Keratinocyte (primary cell): ENCODE results near the gene DRG2. TPM values are rescaled to one million over a fixed set of nuclear protein-coding genes. Genes with fewer than 3 reads are reported as not detected.

Experiments used
- DNase-seq: peaks from one replicate; pipeline ENCODE4 v3.0.0-alpha.2; 2011; ENCODE audit warnings: low read depth, missing footprints, low spot score
- FAIRE-seq: peaks from 2 replicates; lab custom pipeline; 2011; peaks lifted over from hg19 to GRCh38; lab: Jason Lieb, UNC
- H2AFZ ChIP-seq: 2 replicates; pipeline ENCODE4 v1.6.0; 2012; ENCODE audit warnings: low read length, control low read depth, inconsistent platforms; ENCODE audit not compliant: control insufficient read depth
- H3K27ac ChIP-seq: 2 replicates; pipeline ENCODE4 v1.5.1; 2011; ENCODE audit warnings: low read length; ENCODE audit not compliant: control insufficient read depth, insufficient read depth
- H3K27me3 ChIP-seq: 3 replicates; pipeline ENCODE4 v1.6.0; 2011; ENCODE audit warnings: low read length; ENCODE audit not compliant: control insufficient read depth, insufficient read depth; ENCODE audit errors: extremely low read depth
- H3K36me3 ChIP-seq, 2 experiments: 2 replicates in 1 of 2; 3 replicates in 1 of 2; pipeline ENCODE4 v1.5.1; 2011; ENCODE audit warnings: low read length in 2 of 2, mild to moderate bottlenecking in 1 of 2; ENCODE audit not compliant: control insufficient read depth in 2 of 2, insufficient read depth in 2 of 2; ENCODE audit errors: extremely low read depth in 1 of 2
- H3K4me1 ChIP-seq: 3 replicates; pipeline ENCODE4 v1.5.1; 2011; ENCODE audit warnings: low read length; ENCODE audit not compliant: control insufficient read depth, insufficient read depth; ENCODE audit errors: extremely low read depth
- H3K4me2 ChIP-seq: 3 replicates; pipeline ENCODE4 v1.6.0; 2011; ENCODE audit warnings: low read depth, low read length; ENCODE audit not compliant: control insufficient read depth, insufficient read depth; ENCODE audit errors: extremely low read depth
- H3K4me3 ChIP-seq, 3 experiments: fragments of 200-600 bp in 1 of 3; sonication (generic) in 1 of 3; 2 replicates in 2 of 3; 3 replicates in 1 of 3; pipeline ENCODE4 v1.5.1; 2011 to 2016; ENCODE audit warnings: low read length in 3 of 3, mild to moderate bottlenecking in 3 of 3, control low read depth in 2 of 3, inconsistent platforms in 1 of 3, low read depth in 1 of 3, mixed read lengths in 1 of 3, mixed run types in 1 of 3, moderate library complexity in 1 of 3; ENCODE audit not compliant: control insufficient read depth in 2 of 3, insufficient read depth in 2 of 3; ENCODE audit errors: extremely low read depth in 1 of 3
- H3K79me2 ChIP-seq: 2 replicates; pipeline ENCODE4 v1.6.0; 2012; ENCODE audit warnings: low read length; ENCODE audit not compliant: control insufficient read depth, insufficient read depth
- H3K9ac ChIP-seq: 3 replicates; pipeline ENCODE4 v1.6.0; 2011; ENCODE audit warnings: low read length; ENCODE audit not compliant: control insufficient read depth, insufficient read depth; ENCODE audit errors: extremely low read depth
- H3K9me1 ChIP-seq: 3 replicates; pipeline ENCODE4 v1.6.0; 2011; ENCODE audit warnings: low read length; ENCODE audit not compliant: control insufficient read depth, insufficient read depth; ENCODE audit errors: extremely low read depth
- H3K9me3 ChIP-seq: 2 replicates; pipeline ENCODE4 v1.5.1; 2012; ENCODE audit warnings: low read depth, low read length; ENCODE audit not compliant: control insufficient read depth
- H4K20me1 ChIP-seq: 3 replicates; pipeline ENCODE4 v1.6.0; 2011; ENCODE audit warnings: low read length; ENCODE audit not compliant: control insufficient read depth, insufficient read depth; ENCODE audit errors: extremely low read depth
- EZH2 ChIP-seq: IDR thresholded peaks from one replicate; pipeline ENCODE4 v1.6.1; 2012; ENCODE audit warnings: inconsistent platforms, mild to moderate bottlenecking, low read length, moderate library complexity
- dilution Hi-C: fragments of 300-500 bp; cut with MboI; formaldehyde crosslinking; loops from one replicate; pipeline ENCODE4 v1.7.0; 2020; ENCODE audit warnings: low sequenced_read_pairs; ENCODE audit not compliant: extremely low pct_ligation_motif_present
- polyA plus RNA-seq, 5 experiments: library from polyadenylated mRNA; depleted of rRNA in 3 of 5; stranded (reverse) in 3 of 5; stranded (forward) in 1 of 5; unstranded in 1 of 5; fragments of >200 nt; gene quantifications; 1 replicate in 1 of 5; 2 replicates in 3 of 5; 3 replicates in 1 of 5; pipeline versions ENCODE4 v1.2.1 to v1.2.3, GENCODE V29; 2011 to 2012; ENCODE audit warnings: missing spikeins in 2 of 5, low read depth in 1 of 5, low replicate concordance in 1 of 5
- TF ChIP-seq, protein P1 (sequence below), 3 experiments: IDR thresholded peaks in 1 of 3; conservative IDR thresholded peaks in 1 of 3; optimal IDR thresholded peaks in 1 of 3; 2 replicates in 2 of 3; 3 replicates in 1 of 3; pipeline versions ENCODE3 to v1.5.1; 2011; ENCODE audit warnings: low read length in 3 of 3, mild to moderate bottlenecking in 3 of 3, moderate library complexity in 2 of 3, control low read depth in 1 of 3, inconsistent platforms in 1 of 3; ENCODE audit not compliant: insufficient read depth in 2 of 3; ENCODE audit errors: extremely low read depth in 1 of 3

DRG2 gene
- polyA plus RNA-seq, 1 donor (not counting 4 experiments of a cell fraction or from before 2014, with no cell fraction given), result 36.4 TPM

DNA sequence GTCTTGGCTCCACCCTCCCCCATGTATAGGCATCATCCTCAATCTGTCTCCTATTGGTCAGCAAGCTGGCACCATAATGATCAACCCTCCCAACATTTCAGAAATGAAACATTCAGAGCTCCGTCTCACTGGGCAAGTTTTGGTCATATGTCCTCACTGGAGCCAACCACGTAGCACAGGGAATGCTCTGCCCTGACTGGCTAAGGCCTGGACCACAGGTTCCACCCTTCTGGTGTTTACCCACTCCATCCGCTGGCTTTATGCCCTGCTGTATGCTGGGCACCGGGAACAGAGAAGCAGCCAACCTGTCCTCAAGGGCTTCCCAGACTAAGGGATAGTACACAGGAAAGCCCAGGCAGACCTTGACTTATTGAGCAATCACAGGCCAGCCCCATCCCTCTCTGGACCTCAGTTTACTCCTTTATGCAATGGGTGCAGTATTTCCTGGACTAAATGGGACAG is 41.3 kb downstream of the DRG2 start:
- no peak overlapping the region for H2AFZ ChIP-seq
- no peaks in the 10 kb centered on the region for H4K20me1 ChIP-seq
- no peak for DNase-seq
- no peaks in the 10 kb centered on the region for H3K9me3 ChIP-seq
- H3K4me2 ChIP-seq, result no peak overlapping the region
- no peaks in the 10 kb centered on the region for H3K9me1 ChIP-seq
- TF ChIP-seq EZH2, result no peak
- TF ChIP-seq, protein P1, sequence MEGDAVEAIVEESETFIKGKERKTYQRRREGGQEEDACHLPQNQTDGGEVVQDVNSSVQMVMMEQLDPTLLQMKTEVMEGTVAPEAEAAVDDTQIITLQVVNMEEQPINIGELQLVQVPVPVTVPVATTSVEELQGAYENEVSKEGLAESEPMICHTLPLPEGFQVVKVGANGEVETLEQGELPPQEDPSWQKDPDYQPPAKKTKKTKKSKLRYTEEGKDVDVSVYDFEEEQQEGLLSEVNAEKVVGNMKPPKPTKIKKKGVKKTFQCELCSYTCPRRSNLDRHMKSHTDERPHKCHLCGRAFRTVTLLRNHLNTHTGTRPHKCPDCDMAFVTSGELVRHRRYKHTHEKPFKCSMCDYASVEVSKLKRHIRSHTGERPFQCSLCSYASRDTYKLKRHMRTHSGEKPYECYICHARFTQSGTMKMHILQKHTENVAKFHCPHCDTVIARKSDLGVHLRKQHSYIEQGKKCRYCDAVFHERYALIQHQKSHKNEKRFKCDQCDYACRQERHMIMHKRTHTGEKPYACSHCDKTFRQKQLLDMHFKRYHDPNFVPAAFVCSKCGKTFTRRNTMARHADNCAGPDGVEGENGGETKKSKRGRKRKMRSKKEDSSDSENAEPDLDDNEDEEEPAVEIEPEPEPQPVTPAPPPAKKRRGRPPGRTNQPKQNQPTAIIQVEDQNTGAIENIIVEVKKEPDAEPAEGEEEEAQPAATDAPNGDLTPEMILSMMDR (optimal IDR thresholded peaks at IDR 0.05 in 1 of 3, IDR thresholded peaks at IDR 0.05 in 1 of 3, conservative IDR thresholded peaks at IDR 0.05 in 1 of 3; ENCODE audit: extremely low read depth in 1 of 3, insufficient read depth in 2 of 3, low read length in 3 of 3), result no peak
- no peak overlapping the region for H3K27ac ChIP-seq
- peaks cover 3% of the 10 kb centered on the region for H3K27me3 ChIP-seq
- dilution Hi-C loops, result no loop called here
- H3K4me1 ChIP-seq, result no peaks in the 10 kb centered on the region
- no peaks in the 10 kb centered on the region for H3K79me2 ChIP-seq
- no peak overlapping the region for H3K4me3 ChIP-seq
- H3K36me3 ChIP-seq, result no peaks in the 10 kb centered on the region
- no peak for FAIRE-seq
- no peak overlapping the region for H3K9ac ChIP-seq

DNA sequence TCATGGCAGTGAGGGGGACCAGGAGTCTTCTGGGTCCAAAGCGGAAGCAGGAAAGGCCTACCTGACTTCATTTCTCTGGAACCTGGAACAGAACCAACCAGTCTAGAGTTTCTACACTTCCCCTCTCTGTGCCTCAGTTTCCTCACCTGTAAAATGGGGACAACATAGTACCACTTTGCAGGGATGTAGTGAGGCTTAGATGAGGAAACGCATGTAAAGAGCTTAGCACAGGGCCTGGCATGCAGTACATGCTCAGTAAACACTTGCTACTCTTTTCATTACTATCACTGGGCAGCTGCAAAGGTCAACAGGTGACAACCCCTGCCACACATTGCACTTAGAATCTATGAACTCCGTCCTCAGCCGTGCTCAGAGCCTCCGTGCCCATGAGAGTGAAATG is 45.0 kb downstream of the DRG2 start:
- Histone ChIP-seq H3K4me2 (no peak overlapping the region), H3K36me3 (no peaks in the 10 kb centered on the region), H3K27ac (no peak overlapping the region), H2AFZ (no peak overlapping the region), H3K9me1 (no peaks in the 10 kb centered on the region), H3K9ac (no peak overlapping the region), H3K9me3 (no peaks in the 10 kb centered on the region), H4K20me1 (no peaks in the 10 kb centered on the region), H3K27me3 (no peaks in the 10 kb centered on the region), H3K4me1 (no peaks in the 10 kb centered on the region), H3K4me3 (no peak overlapping the region), H3K79me2 (no peaks in the 10 kb centered on the region)
- TF ChIP-seq EZH2, result no peak
- TF ChIP-seq, protein P1 (optimal IDR thresholded peaks at IDR 0.05 in 1 of 3, IDR thresholded peaks at IDR 0.05 in 1 of 3, conservative IDR thresholded peaks at IDR 0.05 in 1 of 3; ENCODE audit: extremely low read depth in 1 of 3, insufficient read depth in 2 of 3, low read length in 3 of 3), result no peak
- no peak for DNase-seq
- FAIRE-seq, result no peak
- dilution Hi-C loops, result no loop called here
